ENCODE results near the gene ATOSA. TPM values are rescaled to one million over a fixed set of nuclear protein-coding genes. Genes with fewer than 3 reads are reported as not detected.

ATOSA gene
- total RNA-seq, 1 experiment from 2014 or later, result 4.7 TPM

GRCh38 chr15:52661909-52662308 lies 17.3 kb downstream of the ATOSA start:
- Histone ChIP-seq H3K27ac (ENCODE audit: low read depth, low read length) (no peak overlapping the region), H3K4me3 (replicated peaks in 1 of 2; ENCODE audit: low read depth in 1 of 2, low read length in 2 of 2) (no peak overlapping the region), H3K27me3 (ENCODE audit: insufficient read depth, low read length) (no peaks in the 10 kb centered on the region), H3K9me2 (ENCODE audit: insufficient read depth) (no peaks in the 10 kb centered on the region), H3K36me3 (ENCODE audit: control insufficient read depth in 1 of 2, insufficient read depth in 2 of 2, low read length in 2 of 2) (no peaks in the 10 kb centered on the region), H2AFZ (ENCODE audit: low read depth, low read length, poor library complexity, severe bottlenecking) (no peak overlapping the region), H3K9ac (ENCODE audit: low read length) (no peak overlapping the region), H3K79me2 (ENCODE audit: insufficient read depth, low read length) (no peaks in the 10 kb centered on the region), H3K4me1 (ENCODE audit: control insufficient read depth in 1 of 2, insufficient read depth in 2 of 2, low read length in 2 of 2) (no peaks in the 10 kb centered on the region), H4K20me1 (ENCODE audit: insufficient read depth) (no peaks in the 10 kb centered on the region), H3K9me3 (ENCODE audit: control insufficient read depth in 1 of 2, insufficient read depth in 1 of 2, low read depth in 1 of 2, low read length in 2 of 2) (no peaks in the 10 kb centered on the region), H3K4me2 (ENCODE audit: low read length) (no peak overlapping the region)
- ChIA-PET RAD21 (ENCODE audit: low non-redundant PET in 1 of 2, low total read pairs in 2 of 2, uncharacterized antibody in 2 of 2, unreplicated experiment in 2 of 2) (no interaction called here), POLR2A (interaction anchor here (0.9 kb wide), 1 partner anchor 17 kb away, joined by 3 read pairs; no protein-coding TSS in a partner anchor), CTCF (no interaction called here)
- intact Hi-C loops (cut with micrococcal nuclease), result no loop called here
- BruUV-seq (replicated peaks), result no TSS peak
- no peak for TF ChIP-seq TCF7L2 (IDR thresholded peaks at IDR 0.05; ENCODE audit: borderline replicate concordance, extremely low read depth, insufficient read depth, insufficient read length)
- TF ChIP-seq CBX3 (IDR thresholded peaks at IDR 0.05; ENCODE audit: low read depth), result no peak
- TF ChIP-seq JUND (IDR thresholded peaks at IDR 0.05), result no peak
- no peak for TF ChIP-seq ATF3 (IDR thresholded peaks at IDR 0.05)
- no peak for TF ChIP-seq FOSL1 (IDR thresholded peaks at IDR 0.05; ENCODE audit: low read depth)
- no peak for TF ChIP-seq YY1 (IDR thresholded peaks at IDR 0.05; ENCODE audit: extremely low read depth, insufficient replicate concordance, low read depth, low read length)
- TF ChIP-seq POLR2A (IDR thresholded peaks at IDR 0.05; ENCODE audit: borderline replicate concordance, extremely low read depth, insufficient read depth, insufficient read length), result no peak
- no peak for TF ChIP-seq CTCF (IDR thresholded peaks at IDR 0.05 in 2 of 3, conservative IDR thresholded peaks at IDR 0.05 in 1 of 3; ENCODE audit: borderline replicate concordance in 1 of 3, insufficient read depth in 1 of 3, low read depth in 2 of 3, low read length in 2 of 3)
- TF ChIP-seq, protein P1, sequence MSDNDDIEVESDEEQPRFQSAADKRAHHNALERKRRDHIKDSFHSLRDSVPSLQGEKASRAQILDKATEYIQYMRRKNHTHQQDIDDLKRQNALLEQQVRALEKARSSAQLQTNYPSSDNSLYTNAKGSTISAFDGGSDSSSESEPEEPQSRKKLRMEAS (IDR thresholded peaks at IDR 0.05), result no peak
- TF ChIP-seq, protein P2, sequence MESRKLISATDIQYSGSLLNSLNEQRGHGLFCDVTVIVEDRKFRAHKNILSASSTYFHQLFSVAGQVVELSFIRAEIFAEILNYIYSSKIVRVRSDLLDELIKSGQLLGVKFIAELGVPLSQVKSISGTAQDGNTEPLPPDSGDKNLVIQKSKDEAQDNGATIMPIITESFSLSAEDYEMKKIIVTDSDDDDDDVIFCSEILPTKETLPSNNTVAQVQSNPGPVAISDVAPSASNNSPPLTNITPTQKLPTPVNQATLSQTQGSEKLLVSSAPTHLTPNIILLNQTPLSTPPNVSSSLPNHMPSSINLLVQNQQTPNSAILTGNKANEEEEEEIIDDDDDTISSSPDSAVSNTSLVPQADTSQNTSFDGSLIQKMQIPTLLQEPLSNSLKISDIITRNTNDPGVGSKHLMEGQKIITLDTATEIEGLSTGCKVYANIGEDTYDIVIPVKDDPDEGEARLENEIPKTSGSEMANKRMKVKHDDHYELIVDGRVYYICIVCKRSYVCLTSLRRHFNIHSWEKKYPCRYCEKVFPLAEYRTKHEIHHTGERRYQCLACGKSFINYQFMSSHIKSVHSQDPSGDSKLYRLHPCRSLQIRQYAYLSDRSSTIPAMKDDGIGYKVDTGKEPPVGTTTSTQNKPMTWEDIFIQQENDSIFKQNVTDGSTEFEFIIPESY (IDR thresholded peaks at IDR 0.05; ENCODE audit: extremely low read depth, insufficient replicate concordance, low read length), result no peak
- DNase-seq (ENCODE audit: low read depth, low spot score) (no peak), ATAC-seq (no peak)
